ENCODE data around the gene ACADL. TPM values are rescaled to one million over a fixed set of nuclear protein-coding genes. Genes with fewer than 3 reads are reported as not detected.

ACADL gene
- total RNA-seq, 4 donors from 2014 or later = 0.44 to 1.6 (median 0.95) TPM

DNA sequence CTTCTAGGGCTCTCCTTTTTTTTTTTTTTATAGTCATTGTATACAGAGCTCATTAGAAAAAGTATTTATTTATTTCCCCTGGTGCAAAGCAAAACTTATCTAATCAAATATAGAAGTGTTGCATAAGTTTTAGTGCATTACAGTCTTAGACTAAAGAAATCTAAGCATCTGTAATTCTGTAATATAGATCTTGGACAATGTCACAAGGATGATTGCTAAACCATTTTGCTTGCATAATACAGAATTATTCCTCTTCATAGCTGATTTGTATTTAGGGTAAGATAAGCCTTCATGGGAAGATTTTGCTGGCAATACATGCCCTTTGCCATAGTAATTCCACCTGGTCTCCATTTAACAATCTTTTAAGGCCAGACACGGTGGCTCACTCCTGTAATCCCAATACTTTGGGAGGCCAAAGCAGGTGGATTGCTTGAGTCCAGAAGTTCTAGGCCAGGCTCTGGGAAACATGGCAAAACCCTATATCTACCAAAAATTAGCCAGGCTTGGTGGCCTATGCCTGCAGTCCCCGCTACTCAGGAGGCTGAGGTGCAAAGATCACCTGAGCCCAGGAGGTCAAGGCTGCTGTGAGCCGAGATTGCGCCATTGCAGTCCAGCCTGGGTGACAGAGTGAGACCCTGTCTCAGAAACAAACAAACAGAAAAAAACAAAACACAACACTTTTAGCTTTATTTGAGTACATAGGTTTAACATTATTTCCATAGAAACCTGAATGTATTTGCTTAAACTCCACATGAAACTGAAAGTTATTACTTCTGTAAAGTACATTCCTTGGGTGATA is 2.2 kb upstream of the ACADL start:
- Histone ChIP-seq H3K4me3 (no peak overlapping the region), H3K27ac (no peak overlapping the region), H3K4me1 (peaks cover 0 to 23% (median 3%) of the 10 kb centered on the region in 3 donors), H3K27me3 (peaks cover 0 to 42% (median 0%) of the 10 kb centered on the region in 4 donors), H3K9me3 (no peaks in the 10 kb centered on the region), H3K36me3 (no peaks in the 10 kb centered on the region)
- DNase-seq = no peak
- TF ChIP-seq, protein P1, sequence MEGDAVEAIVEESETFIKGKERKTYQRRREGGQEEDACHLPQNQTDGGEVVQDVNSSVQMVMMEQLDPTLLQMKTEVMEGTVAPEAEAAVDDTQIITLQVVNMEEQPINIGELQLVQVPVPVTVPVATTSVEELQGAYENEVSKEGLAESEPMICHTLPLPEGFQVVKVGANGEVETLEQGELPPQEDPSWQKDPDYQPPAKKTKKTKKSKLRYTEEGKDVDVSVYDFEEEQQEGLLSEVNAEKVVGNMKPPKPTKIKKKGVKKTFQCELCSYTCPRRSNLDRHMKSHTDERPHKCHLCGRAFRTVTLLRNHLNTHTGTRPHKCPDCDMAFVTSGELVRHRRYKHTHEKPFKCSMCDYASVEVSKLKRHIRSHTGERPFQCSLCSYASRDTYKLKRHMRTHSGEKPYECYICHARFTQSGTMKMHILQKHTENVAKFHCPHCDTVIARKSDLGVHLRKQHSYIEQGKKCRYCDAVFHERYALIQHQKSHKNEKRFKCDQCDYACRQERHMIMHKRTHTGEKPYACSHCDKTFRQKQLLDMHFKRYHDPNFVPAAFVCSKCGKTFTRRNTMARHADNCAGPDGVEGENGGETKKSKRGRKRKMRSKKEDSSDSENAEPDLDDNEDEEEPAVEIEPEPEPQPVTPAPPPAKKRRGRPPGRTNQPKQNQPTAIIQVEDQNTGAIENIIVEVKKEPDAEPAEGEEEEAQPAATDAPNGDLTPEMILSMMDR (IDR thresholded peaks at IDR 0.05) = no peak
- no peak for TF ChIP-seq POLR2A (IDR thresholded peaks at IDR 0.05)
- intact Hi-C loops (cut with DNase I) = no loop called here
- 93 to 97% methylated on average over 4 of the region's 4 CpGs for WGBS, 2 donors

DNA sequence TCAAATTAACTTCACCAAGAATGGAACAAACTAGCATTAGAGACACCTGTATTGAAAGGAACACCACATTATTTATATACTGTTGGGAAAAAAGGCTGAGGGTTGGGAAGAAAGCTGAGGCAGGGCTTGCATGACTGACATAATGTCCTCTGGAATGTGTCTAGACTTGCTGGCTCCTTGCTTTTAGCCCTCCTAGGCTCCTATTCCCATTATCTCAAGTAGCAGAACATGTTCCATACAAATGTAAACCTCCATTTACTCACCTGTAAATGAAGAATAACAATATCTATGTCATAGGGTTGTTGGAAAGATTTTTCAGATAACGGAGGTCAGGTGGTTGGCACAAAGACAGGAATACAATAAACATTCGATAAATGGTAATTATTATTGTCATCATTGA is 976 bp upstream of the ACADL start:
- intact Hi-C loops (cut with DNase I) = no loop called here
- peaks cover 0 to 46% (median 0%) of the 10 kb centered on the region in 4 donors for H3K27me3 ChIP-seq
- 46 to 60% methylated on average over 2 of the region's 2 CpGs for WGBS, 2 donors
- H3K36me3 ChIP-seq = no peaks in the 10 kb centered on the region
- H3K27ac ChIP-seq = no peak overlapping the region
- H3K4me1 ChIP-seq = peaks cover 0 to 23% (median 3%) of the 10 kb centered on the region in 3 donors
- no peak for TF ChIP-seq POLR2A (IDR thresholded peaks at IDR 0.05)
- TF ChIP-seq, protein P1 (IDR thresholded peaks at IDR 0.05) = no peak
- no peak for DNase-seq
- H3K9me3 ChIP-seq = no peaks in the 10 kb centered on the region
- no peak overlapping the region for H3K4me3 ChIP-seq

DNA sequence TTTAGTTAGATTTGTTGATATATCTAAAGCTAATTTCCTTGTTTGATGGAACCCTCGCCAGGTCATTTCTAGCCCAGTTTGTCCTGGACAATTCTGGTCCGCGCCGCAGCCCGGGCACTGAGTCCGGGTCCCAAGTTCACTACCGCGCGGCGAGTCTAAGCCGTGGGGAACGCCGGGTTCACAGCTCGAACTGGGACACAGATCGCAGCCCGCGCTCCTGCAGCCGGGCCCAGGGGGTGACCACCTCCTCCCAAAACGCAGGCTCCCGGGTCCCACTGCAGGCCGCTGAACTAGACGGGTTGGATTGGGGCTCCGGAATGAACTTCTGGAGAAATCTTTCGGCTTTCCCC is 681 bp downstream of the ACADL start:
- H3K4me1 ChIP-seq = peaks cover 0 to 23% (median 3%) of the 10 kb centered on the region in 3 donors
- no peaks in the 10 kb centered on the region for H3K36me3 ChIP-seq
- H3K27me3 ChIP-seq = peaks cover 0 to 46% (median 0%) of the 10 kb centered on the region in 4 donors
- intact Hi-C loops (cut with DNase I) = no loop called here
- peak overlapping the region in 2 of 4 donors; percentile 28 to 54 for H3K27ac ChIP-seq
- DNase-seq = no peak
- TF ChIP-seq, protein P1 (IDR thresholded peaks at IDR 0.05) = no peak
- no peak for TF ChIP-seq POLR2A (IDR thresholded peaks at IDR 0.05)
- H3K4me3 ChIP-seq = peak overlapping the region; percentile 44 to 69 (median 54)
- WGBS, 2 donors = 17 to 44% methylated on average over 4 to 14 of the region's 24 CpGs
- H3K9me3 ChIP-seq = no peaks in the 10 kb centered on the region

DNA sequence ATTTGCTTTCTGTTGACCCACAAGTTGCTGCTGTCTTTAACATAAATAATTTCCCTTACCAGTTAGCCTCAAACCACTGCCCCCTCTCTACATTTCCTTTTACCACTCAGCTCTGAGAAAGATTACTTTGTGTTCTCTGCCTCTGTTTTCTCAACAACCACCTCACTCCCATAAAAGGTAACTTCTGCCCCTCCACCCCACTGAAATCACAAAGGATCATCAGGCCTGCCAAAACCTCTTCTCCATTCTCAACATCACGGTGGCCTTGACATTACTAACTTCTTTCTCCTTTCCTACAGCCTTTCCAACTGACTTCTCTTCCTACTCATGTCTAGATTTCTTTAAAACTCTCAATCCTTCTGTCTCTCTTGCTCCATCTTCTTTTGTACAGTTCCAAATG is 10.1 kb downstream of the ACADL start:
- no peaks in the 10 kb centered on the region for H3K27me3 ChIP-seq
- H3K27ac ChIP-seq = no peak overlapping the region
- no peak for DNase-seq
- TF ChIP-seq, protein P1 (IDR thresholded peaks at IDR 0.05) = no peak
- no peak for TF ChIP-seq POLR2A (IDR thresholded peaks at IDR 0.05)
- no peak overlapping the region for H3K4me3 ChIP-seq
- intact Hi-C loops (cut with DNase I) = no loop called here
- no peaks in the 10 kb centered on the region for H3K4me1 ChIP-seq
- no peaks in the 10 kb centered on the region for H3K36me3 ChIP-seq
- 31 to 42% methylated on average over 1 of the region's 1 CpG for WGBS, 2 donors
- no peaks in the 10 kb centered on the region for H3K9me3 ChIP-seq

DNA sequence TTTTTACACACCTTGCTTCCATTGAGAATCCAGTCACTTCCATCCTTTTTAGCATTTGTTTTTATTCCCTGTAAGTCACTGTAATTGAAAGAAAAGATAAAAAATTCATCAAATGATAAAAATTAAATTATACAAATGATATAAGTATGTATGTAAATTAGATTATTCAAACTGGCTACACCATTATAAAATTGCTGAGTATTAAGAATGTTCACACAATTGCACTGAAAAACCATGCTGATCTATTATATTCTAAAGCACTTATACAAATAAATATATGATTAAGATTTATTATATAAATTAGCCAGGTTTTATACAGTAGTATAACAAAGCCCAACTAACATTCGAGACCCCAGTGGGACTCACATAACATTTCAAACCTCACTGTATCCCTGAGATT is 15.1 kb downstream of the ACADL start:
- intact Hi-C loops (cut with DNase I) = no loop called here
- TF ChIP-seq, protein P1 (IDR thresholded peaks at IDR 0.05) = no peak
- no peak for TF ChIP-seq POLR2A (IDR thresholded peaks at IDR 0.05)
- H3K4me1 ChIP-seq = no peaks in the 10 kb centered on the region
- no peaks in the 10 kb centered on the region for H3K36me3 ChIP-seq
- H3K9me3 ChIP-seq = no peaks in the 10 kb centered on the region
- peaks cover 0 to 2% (median 0%) of the 10 kb centered on the region in 4 donors for H3K27me3 ChIP-seq
- no peak overlapping the region for H3K27ac ChIP-seq
- WGBS, 2 donors = 87 to 89% methylated on average over 1 of the region's 1 CpG
- no peak overlapping the region for H3K4me3 ChIP-seq
- no peak for DNase-seq
